A673 (cell line): Measurements from ENCODE around the gene GHRH.

ENCODE experiments used
- EZH2 ChIP-seq: fragments of 200-600 bp; sonication (generic); IDR thresholded peaks from 2 replicates; pipeline ENCODE4 v1.6.1; 2017; ENCODE audit warnings: borderline replicate concordance, low read depth, mild to moderate bottlenecking, mixed read lengths, antibody characterized with exemption, low read length; ENCODE audit not compliant: poor library complexity, severe bottlenecking
- TF ChIP-seq, protein P1 (sequence below): fragments of 300-800, 200-600 bp; sonication (generic); conservative IDR thresholded peaks from 2 replicates; pipeline ENCODE4 v1.5.1; 2017; ENCODE audit warnings: low read depth, mild to moderate bottlenecking, antibody characterized with exemption, low read length, moderate library complexity, mixed read lengths

DNA sequence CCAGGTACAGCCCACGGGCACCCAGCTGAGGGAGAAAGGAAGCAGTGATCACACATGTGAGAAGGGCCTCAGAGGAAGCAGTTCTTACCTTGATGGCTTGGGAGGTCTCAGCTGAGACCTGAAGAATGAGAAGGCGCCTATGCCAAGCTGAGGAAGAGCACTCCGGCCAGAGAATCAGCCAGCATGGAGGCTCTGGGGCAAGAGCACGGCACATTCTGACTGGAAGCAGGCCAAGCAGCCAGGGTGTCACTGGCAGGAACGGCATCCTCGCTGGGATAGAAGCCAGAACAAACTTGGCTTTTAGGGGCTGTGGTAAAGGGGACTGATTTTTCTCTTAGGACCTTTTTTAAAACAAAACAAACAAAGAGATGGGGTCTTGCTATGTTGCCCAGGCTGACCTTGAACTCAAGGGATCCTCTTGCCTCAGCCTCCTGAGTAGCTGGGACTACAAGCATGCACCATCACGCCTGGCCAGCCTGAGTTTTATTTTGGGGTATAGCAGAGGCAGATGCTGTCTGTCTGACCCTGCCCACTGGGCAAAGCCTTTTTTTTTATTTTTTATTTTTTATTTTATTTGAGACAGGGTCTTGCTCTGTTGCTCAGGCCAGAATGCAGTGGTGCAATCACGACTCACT, 17.6 kb downstream of the GHRH start:
- TF ChIP-seq, protein P1, sequence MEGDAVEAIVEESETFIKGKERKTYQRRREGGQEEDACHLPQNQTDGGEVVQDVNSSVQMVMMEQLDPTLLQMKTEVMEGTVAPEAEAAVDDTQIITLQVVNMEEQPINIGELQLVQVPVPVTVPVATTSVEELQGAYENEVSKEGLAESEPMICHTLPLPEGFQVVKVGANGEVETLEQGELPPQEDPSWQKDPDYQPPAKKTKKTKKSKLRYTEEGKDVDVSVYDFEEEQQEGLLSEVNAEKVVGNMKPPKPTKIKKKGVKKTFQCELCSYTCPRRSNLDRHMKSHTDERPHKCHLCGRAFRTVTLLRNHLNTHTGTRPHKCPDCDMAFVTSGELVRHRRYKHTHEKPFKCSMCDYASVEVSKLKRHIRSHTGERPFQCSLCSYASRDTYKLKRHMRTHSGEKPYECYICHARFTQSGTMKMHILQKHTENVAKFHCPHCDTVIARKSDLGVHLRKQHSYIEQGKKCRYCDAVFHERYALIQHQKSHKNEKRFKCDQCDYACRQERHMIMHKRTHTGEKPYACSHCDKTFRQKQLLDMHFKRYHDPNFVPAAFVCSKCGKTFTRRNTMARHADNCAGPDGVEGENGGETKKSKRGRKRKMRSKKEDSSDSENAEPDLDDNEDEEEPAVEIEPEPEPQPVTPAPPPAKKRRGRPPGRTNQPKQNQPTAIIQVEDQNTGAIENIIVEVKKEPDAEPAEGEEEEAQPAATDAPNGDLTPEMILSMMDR = no peak
- TF ChIP-seq EZH2 = no peak
